ENCODE results near the gene ABCG4.
"Not testable (repeated sequence)": the region's sequence is repeated elsewhere in the genome, so short reads cannot be mapped to it uniquely, and the experiment has no call there.

DNA sequence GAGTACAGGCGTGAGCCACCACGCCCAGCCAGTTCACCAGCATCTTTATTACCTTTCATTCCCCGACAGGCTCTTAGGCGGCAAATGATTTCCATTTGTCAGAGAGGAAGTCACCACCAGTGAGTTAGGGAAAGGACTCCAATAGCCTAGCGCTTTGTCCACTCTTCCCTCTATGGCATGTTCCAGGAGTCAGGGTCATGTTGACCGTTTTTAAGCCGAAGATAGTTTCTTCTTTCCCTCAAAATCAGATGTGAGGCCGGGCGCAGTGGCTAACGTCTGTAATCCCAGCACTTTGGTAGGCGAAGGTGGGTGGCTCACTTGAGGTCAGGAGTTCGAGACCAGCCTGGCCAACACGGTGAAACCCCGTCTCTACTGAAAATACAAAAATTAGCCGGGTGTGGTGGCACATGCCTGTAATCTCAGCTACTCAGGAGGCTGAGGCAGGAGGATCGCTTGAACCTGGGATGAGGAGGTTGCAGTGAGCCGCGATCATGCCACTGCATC lies 45.6 kb upstream of the ABCG4 start:
- not testable (repeated sequence) for TF ChIP-seq ZNF274 (IDR thresholded peaks at IDR 0.05; ENCODE audit: low read depth, low read length); YY1 (IDR thresholded peaks at IDR 0.05; ENCODE audit: insufficient read depth, insufficient read length)

Data from NT2/D1 (cell line).